Sigmoid colon (tissue), 4 donors: ENCODE measurements around the gene PGLYRP3.

Source experiments
- CTCF ChIP-seq, 4 experiments: fragments of 450-650 bp in 3 of 4; fragments of 200-600 bp in 1 of 4; IDR thresholded peaks; one replicate each; pipeline ENCODE4 v1.5.1; 2016 to 2019; ENCODE audit warnings: antibody characterized with exemption in 4 of 4, mild to moderate bottlenecking in 3 of 4, moderate library complexity in 2 of 4
- EP300 ChIP-seq, 4 donors: sonication (generic); formaldehyde crosslinking; IDR thresholded peaks; one replicate each; pipeline ENCODE4 v1.6.1; 2017; ENCODE audit warnings: antibody characterized with exemption in 4 of 4
- POLR2A ChIP-seq, 2 donors: fragments of 450-650 bp; IDR thresholded peaks; one replicate each; pipeline ENCODE4 v1.6.1; 2016; ENCODE audit warnings: antibody characterized with exemption in 2 of 2, mild to moderate bottlenecking in 2 of 2, moderate library complexity in 2 of 2
- POLR2AphosphoS5 ChIP-seq, 4 donors: sonication (generic); formaldehyde crosslinking; IDR thresholded peaks; one replicate each; pipeline ENCODE4 v1.6.1; 2017; ENCODE audit warnings: antibody characterized with exemption in 4 of 4

GRCh38 chr1:153345187-153346076 lies 32.7 kb upstream of the PGLYRP3 start:
- TF ChIP-seq CTCF (IDR thresholded peaks at IDR 0.05) (no peak), EP300 (IDR thresholded peaks at IDR 0.05) (no peak), POLR2A (IDR thresholded peaks at IDR 0.05) (no peak), POLR2AphosphoS5 (IDR thresholded peaks at IDR 0.05) (no peak)
